Stimulated activated CD4-positive, alpha-beta T cell treated with anti-CD3 and anti-CD28 coated beads, Interleukin-4, amount 100 ng/mL, for 24 hours (primary cell): ENCODE results near the gene CAGE1.

Source experiments
- DNase-seq: peaks from one replicate; pipeline ENCODE4 v3.0.0-alpha.2; 2020

CAGE1 gene

GRCh38 chr6:7389451-7390225 is at the start of gene CAGE1, which contains the start of gene RIOK1:
TSS of gene CAGE1 (minus strand) at chr6:7389742. CDS start at chr6:7387173, 2,569 bp downstream.
TSS of gene RIOK1 (plus strand) at chr6:7389808. CDS start at chr6:7390003, 195 bp downstream.
- peak; percentile 97 for DNase-seq

GRCh38 chr6:7439228-7439627 is 49.7 kb upstream of the CAGE1 start:
- no peak for DNase-seq

GRCh38 chr6:7438011-7438410 is 48.5 kb upstream of the CAGE1 start:
- no peak for DNase-seq

- DNase-seq: no peak
Measured at GRCh38 chr6:7434672-7435071, 45.1 kb upstream of the CAGE1 start.

- no peak for DNase-seq
Measured at GRCh38 chr6:7433121-7433617, 43.6 kb upstream of the CAGE1 start.

- no peak for DNase-seq
Measured at GRCh38 chr6:7432391-7433120, 43.0 kb upstream of the CAGE1 start.

GRCh38 chr6:7431674-7432390 is 42.3 kb upstream of the CAGE1 start:
- no peak for DNase-seq

GRCh38 chr6:7431313-7431673 is 41.8 kb upstream of the CAGE1 start:
- no peak for DNase-seq

- no peak for DNase-seq
Measured at GRCh38 chr6:7426447-7427169, 37.1 kb upstream of the CAGE1 start.

GRCh38 chr6:7425808-7426190 is 36.3 kb upstream of the CAGE1 start:
- DNase-seq: no peak

- DNase-seq: no peak
Measured at GRCh38 chr6:7424967-7425807, 35.6 kb upstream of the CAGE1 start.

- DNase-seq: no peak
Measured at GRCh38 chr6:7424058-7424457, 34.5 kb upstream of the CAGE1 start.

GRCh38 chr6:7421066-7421465 is 31.5 kb upstream of the CAGE1 start:
- no peak for DNase-seq

GRCh38 chr6:7419065-7419464 is 29.5 kb upstream of the CAGE1 start:
- DNase-seq: no peak

GRCh38 chr6:7418238-7418905 is 28.8 kb upstream of the CAGE1 start:
- no peak for DNase-seq

- no peak for DNase-seq
Measured at GRCh38 chr6:7417684-7418083, 28.1 kb upstream of the CAGE1 start.

- DNase-seq: no peak
Measured at GRCh38 chr6:7414811-7415210, 25.3 kb upstream of the CAGE1 start.

GRCh38 chr6:7413151-7413823 is 23.7 kb upstream of the CAGE1 start:
- DNase-seq: no peak

- no peak for DNase-seq
Measured at GRCh38 chr6:7411328-7411727, 21.8 kb upstream of the CAGE1 start.

- no peak for DNase-seq
Measured at GRCh38 chr6:7410851-7411250, 21.3 kb upstream of the CAGE1 start.

- no peak for DNase-seq
Measured at GRCh38 chr6:7409740-7410139, 20.2 kb upstream of the CAGE1 start.
